LNCAP (cell line): Measurements from ENCODE around the gene JAM3.

Experiments used
- CTCF ChIP-seq: fragments of 450-650 bp; IDR thresholded peaks from 2 replicates; pipeline ENCODE4 v1.5.1; 2017; ENCODE audit warnings: mild to moderate bottlenecking

JAM3 gene

GRCh38 chr11:134173296-134173695 is 104.4 kb downstream of the JAM3 start:
- TF ChIP-seq CTCF, result no peak

DNA sequence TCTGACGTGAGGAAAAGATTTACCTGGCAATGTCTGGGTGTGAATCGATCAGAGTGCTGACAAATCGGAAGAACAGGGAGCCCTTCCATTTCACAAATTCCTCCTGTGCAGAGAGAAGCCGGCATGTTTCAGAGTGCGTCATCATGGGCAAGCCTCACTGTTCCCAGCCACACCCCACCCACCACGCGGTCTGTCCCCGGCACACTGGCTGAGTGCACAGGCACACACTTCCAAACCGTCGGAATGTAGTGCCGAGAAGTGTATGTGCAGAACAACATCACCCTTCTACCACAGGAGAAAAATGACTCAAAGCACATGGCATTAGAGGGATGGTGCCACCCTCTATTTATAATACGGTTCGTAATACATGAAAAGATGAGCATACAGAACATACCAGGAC is 107.4 kb downstream of the JAM3 start:
- TF ChIP-seq CTCF, result no peak

- TF ChIP-seq CTCF, result no peak
Observed at GRCh38 chr11:134178032-134178674, 109.3 kb downstream of the JAM3 start.

DNA sequence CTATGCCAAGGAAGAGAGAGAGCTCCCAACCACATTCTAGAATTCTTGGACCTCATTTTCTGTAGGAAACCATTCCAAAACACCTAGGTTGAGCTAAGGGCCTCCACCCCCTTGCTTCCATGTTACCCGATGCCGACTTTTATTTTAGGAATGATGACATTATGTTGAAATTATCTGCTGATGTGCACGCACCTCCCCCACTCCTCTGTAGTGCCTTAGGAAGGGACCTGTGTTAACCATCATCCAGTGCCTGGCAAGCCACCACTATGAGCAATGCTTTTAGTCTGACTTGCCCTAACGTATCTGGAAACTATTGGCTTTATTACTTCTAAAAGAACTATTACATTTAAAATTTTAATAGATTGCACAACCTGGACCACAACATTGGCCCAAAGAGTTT is 112.8 kb downstream of the JAM3 start:
- no peak for TF ChIP-seq CTCF

DNA sequence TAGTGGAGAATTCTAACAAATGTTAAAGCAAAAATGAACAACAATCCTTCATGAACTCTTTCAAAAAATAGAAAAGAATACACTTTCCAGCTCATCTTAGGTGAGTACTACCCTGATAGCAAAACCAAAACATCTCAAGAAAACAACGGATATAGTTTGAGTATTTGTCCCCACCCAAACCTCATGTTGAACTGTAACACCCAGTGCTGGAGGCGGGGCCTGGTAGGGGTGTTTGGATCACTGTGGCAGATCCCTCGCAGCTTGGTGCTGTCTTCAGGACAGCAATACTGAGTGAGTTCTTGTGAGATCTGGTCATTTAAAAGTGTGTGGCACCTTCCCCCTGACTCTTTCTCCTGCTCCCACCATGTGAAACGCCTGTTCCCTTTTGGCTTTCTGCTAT is 127.9 kb downstream of the JAM3 start:
- no peak for TF ChIP-seq CTCF

- no peak for TF ChIP-seq CTCF
Observed at GRCh38 chr11:134199531-134199930, 130.7 kb downstream of the JAM3 start.

DNA sequence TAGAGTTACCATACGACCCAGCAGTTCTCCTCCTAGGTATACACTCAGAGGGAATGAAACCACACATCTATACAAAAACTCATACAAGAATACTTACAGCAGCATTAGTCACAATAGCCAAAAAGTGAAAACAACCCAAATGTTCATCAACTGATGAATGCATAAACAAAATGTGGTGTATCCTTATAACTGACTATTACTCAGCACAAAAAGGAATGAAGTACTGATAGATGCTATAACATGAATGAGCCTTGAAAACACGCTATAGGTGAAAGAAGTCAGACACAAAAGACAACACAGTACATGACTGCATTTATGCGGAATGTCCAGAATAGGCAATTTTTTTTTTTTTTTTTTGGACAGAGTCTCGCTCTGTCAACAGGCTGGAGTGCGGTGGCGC is 131.8 kb downstream of the JAM3 start:
- no peak for TF ChIP-seq CTCF
